SK-N-SH (cell line): ENCODE measurements around the gene AMN1. TPM values are rescaled to one million over a fixed set of nuclear protein-coding genes. Genes with fewer than 3 reads are reported as not detected.
"Not testable (repeated sequence)": the region's sequence is repeated elsewhere in the genome, so short reads cannot be mapped to it uniquely, and the experiment has no call there.

Experiments
- CTCF ChIA-PET: fragments of 300-600, 350-600 bp; formaldehyde crosslinking; extraction: SDS; loops from one replicate; lab custom pipeline; 2021; lab: Yijun Ruan, JAX
- POLR2A ChIA-PET: fragments of 350-600 bp; sonication (Branson Sonifier 250); formaldehyde crosslinking; extraction: SDS; loops from one replicate; lab custom pipeline; 2020; ENCODE audit warnings: antibody characterized with exemption, inconsistent platforms; lab: Yijun Ruan, JAX
- DNase-seq: peaks from one replicate; pipeline ENCODE4 v3.0.0; 2012
- H2AFZ ChIP-seq: fragments of 200-600 bp; sonication (generic); 2 replicates; pipeline ENCODE4 v1.8.1; 2016; ENCODE audit warnings: antibody characterized with exemption, mild to moderate bottlenecking, low read depth
- H3F3A ChIP-seq: fragments of 200-600 bp; sonication (generic); replicated peaks from 2 replicates; pipeline ENCODE3; 2016; ENCODE audit warnings: antibody characterized with exemption, mild to moderate bottlenecking; ENCODE audit not compliant: insufficient read depth
- H3K27ac ChIP-seq, 2 experiments: fragments of 200-500 bp in 1 of 2; fragments of 200-600 bp in 1 of 2; sonication (Bioruptor generic) in 1 of 2; sonication (generic), shearing (Covaris generic) in 1 of 2; 2 replicates each; pipeline versions ENCODE4 v1.5.1 to v1.6.1; 2014 to 2016; ENCODE audit warnings: low read depth in 2 of 2, inconsistent platforms in 1 of 2, low read length in 1 of 2, mild to moderate bottlenecking in 1 of 2, mixed read lengths in 1 of 2
- H3K27me3 ChIP-seq: fragments of 200-600 bp; sonication (generic), shearing (Covaris generic); 2 replicates; pipeline ENCODE4 v1.6.1; 2016; ENCODE audit warnings: mixed run types; ENCODE audit not compliant: insufficient read depth
- H3K36me3 ChIP-seq, 2 experiments: fragments of 200-500 bp in 1 of 2; fragments of 200-600 bp in 1 of 2; sonication (Bioruptor generic) in 1 of 2; sonication (generic) in 1 of 2; replicated peaks in 1 of 2; 2 replicates each; pipeline versions ENCODE3 to v1.5.1; 2014 to 2016; ENCODE audit warnings: low read length in 1 of 2, mild to moderate bottlenecking in 1 of 2; ENCODE audit not compliant: insufficient read depth in 2 of 2, control insufficient read depth in 1 of 2
- H3K4me1 ChIP-seq, 2 experiments: fragments of 200-500 bp in 1 of 2; fragments of 200-600 bp in 1 of 2; sonication (Bioruptor generic) in 1 of 2; sonication (generic), shearing (Covaris generic) in 1 of 2; 2 replicates each; pipeline versions ENCODE4 v1.5.1 to v1.6.1; 2014 to 2016; ENCODE audit warnings: low read depth in 1 of 2, low read length in 1 of 2, mixed run types in 1 of 2; ENCODE audit not compliant: insufficient read depth in 2 of 2, control insufficient read depth in 1 of 2
- H3K4me2 ChIP-seq: fragments of 200-600 bp; sonication (generic), shearing (Covaris generic); 2 replicates; pipeline ENCODE4 v1.6.1; 2017; ENCODE audit warnings: mixed run types
- H3K4me3 ChIP-seq, 2 experiments: fragments of 200-500 bp in 1 of 2; fragments of 200-600 bp in 1 of 2; sonication (Bioruptor generic) in 1 of 2; sonication (generic), shearing (Covaris generic) in 1 of 2; 2 replicates each; pipeline versions ENCODE4 v1.5.1 to v1.8.1; 2014 to 2016; ENCODE audit warnings: low read depth in 2 of 2, inconsistent platforms in 1 of 2, low read length in 1 of 2, mild to moderate bottlenecking in 1 of 2, mixed read lengths in 1 of 2, moderate library complexity in 1 of 2
- H3K79me2 ChIP-seq: fragments of 200-600 bp; sonication (generic); 2 replicates; pipeline ENCODE4 v1.8.1; 2017; ENCODE audit warnings: mild to moderate bottlenecking; ENCODE audit not compliant: insufficient read depth
- H3K9ac ChIP-seq: fragments of 200-600 bp; sonication (generic); 2 replicates; pipeline ENCODE4 v1.6.1; 2017; ENCODE audit warnings: mixed run types
- H3K9me2 ChIP-seq: fragments of 200-600 bp; sonication (generic); 2 replicates; pipeline ENCODE4 v1.6.1; 2017; ENCODE audit warnings: mixed run types
- H3K9me3 ChIP-seq: fragments of 200-600 bp; sonication (generic); 2 replicates; pipeline ENCODE4 v1.6.1; 2017; ENCODE audit warnings: mixed run types, mild to moderate bottlenecking, moderate library complexity
- H4K20me1 ChIP-seq: fragments of 200-600 bp; sonication (generic); 2 replicates; pipeline ENCODE4 v1.6.1; 2017; ENCODE audit warnings: mild to moderate bottlenecking, mixed run types; ENCODE audit not compliant: insufficient read depth
- CTCF ChIP-seq: fragments of 200-600 bp; sonication (generic); IDR thresholded peaks from 2 replicates; pipeline ENCODE4 v1.6.1; 2017; ENCODE audit warnings: antibody characterized with exemption, mild to moderate bottlenecking, moderate library complexity
- GABPA ChIP-seq: IDR thresholded peaks from 2 replicates; pipeline ENCODE4 v1.4.0; 2012; ENCODE audit warnings: low read depth, mild to moderate bottlenecking
- IRF3 ChIP-seq: fragments of 150-350 bp; IDR thresholded peaks from 2 replicates; pipeline ENCODE4 v1.6.1; 2016; ENCODE audit warnings: mild to moderate bottlenecking, low read depth, low read length
- MEF2A ChIP-seq: IDR thresholded peaks from 2 replicates; pipeline ENCODE4 v1.4.0; 2012; ENCODE audit warnings: low read depth, borderline replicate concordance
- NRF1 ChIP-seq: IDR thresholded peaks from 2 replicates; pipeline ENCODE4 v1.6.1; 2012; ENCODE audit warnings: low read depth, mild to moderate bottlenecking, low read length
- RAD21 ChIP-seq: IDR thresholded peaks from 2 replicates; pipeline ENCODE4 v1.6.1; 2012; ENCODE audit warnings: mild to moderate bottlenecking, low read length
- RXRA ChIP-seq: IDR thresholded peaks from 2 replicates; pipeline ENCODE4 v1.4.0; 2012; ENCODE audit warnings: low read depth, mild to moderate bottlenecking, borderline replicate concordance
- TCF12 ChIP-seq: IDR thresholded peaks from 2 replicates; pipeline ENCODE4 v1.4.0; 2012
- TEAD4 ChIP-seq: IDR thresholded peaks from 2 replicates; pipeline ENCODE4 v1.4.0; 2012; ENCODE audit warnings: mild to moderate bottlenecking, borderline replicate concordance; ENCODE audit not compliant: insufficient read depth
- WGBS: methylation state at CpG from one replicate; pipeline ENCODE4 v1.1.6; 2017; ENCODE audit warnings: low lambda C conversion rate; 5-methylcytosine and 5-hydroxymethylcytosine counted together
- polyA plus RNA-seq, 3 experiments: library from polyadenylated mRNA; depleted of rRNA; stranded (reverse); fragments of >200 nt; gene quantifications; 2 replicates each; pipeline ENCODE4 v1.2.3, GENCODE V29; 2012
- TF ChIP-seq, protein P1 (sequence below): fragments of 150-350 bp; IDR thresholded peaks from 2 replicates; pipeline ENCODE4 v1.6.1; 2017; ENCODE audit warnings: antibody characterized with exemption, low read length, low read depth, borderline replicate concordance
- TF ChIP-seq, protein P2 (sequence below): IDR thresholded peaks from 2 replicates; pipeline ENCODE4 v1.6.1; 2012; ENCODE audit warnings: mild to moderate bottlenecking, low read depth, low read length, moderate library complexity

AMN1 gene
- polyA plus RNA-seq, 1 of the 3 experiments (the other 2 are of a cell fraction), result 8.6 TPM

GRCh38 chr12:31745242-31745641 lies 16.4 kb upstream of the AMN1 start:
- no peaks in the 10 kb centered on the region for H3K9me3 ChIP-seq
- no peak for DNase-seq
- no peaks in the 10 kb centered on the region for H3K79me2 ChIP-seq
- H3K4me2 ChIP-seq, result no peak overlapping the region
- H3K9me2 ChIP-seq, result no peaks in the 10 kb centered on the region
- WGBS, result 95% methylated on average over 2 of the region's 2 CpGs
- peaks cover 0 to 16% of the 10 kb centered on the region in 2 experiments; a peak in 1 of 4 replicates for H3K4me1 ChIP-seq
- CTCF ChIA-PET, result no interaction called here
- no peaks in the 10 kb centered on the region for H3K36me3 ChIP-seq
- POLR2A ChIA-PET, result no interaction called here
- TF ChIP-seq RXRA (no peak), IRF3 (no peak), TEAD4 (no peak), NRF1 (no peak), CTCF (no peak), MEF2A (no peak), RAD21 (no peak), TCF12 (no peak), GABPA (no peak)
- TF ChIP-seq, protein P1, sequence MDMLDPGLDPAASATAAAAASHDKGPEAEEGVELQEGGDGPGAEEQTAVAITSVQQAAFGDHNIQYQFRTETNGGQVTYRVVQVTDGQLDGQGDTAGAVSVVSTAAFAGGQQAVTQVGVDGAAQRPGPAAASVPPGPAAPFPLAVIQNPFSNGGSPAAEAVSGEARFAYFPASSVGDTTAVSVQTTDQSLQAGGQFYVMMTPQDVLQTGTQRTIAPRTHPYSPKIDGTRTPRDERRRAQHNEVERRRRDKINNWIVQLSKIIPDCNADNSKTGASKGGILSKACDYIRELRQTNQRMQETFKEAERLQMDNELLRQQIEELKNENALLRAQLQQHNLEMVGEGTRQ, result no peak
- TF ChIP-seq, protein P2, sequence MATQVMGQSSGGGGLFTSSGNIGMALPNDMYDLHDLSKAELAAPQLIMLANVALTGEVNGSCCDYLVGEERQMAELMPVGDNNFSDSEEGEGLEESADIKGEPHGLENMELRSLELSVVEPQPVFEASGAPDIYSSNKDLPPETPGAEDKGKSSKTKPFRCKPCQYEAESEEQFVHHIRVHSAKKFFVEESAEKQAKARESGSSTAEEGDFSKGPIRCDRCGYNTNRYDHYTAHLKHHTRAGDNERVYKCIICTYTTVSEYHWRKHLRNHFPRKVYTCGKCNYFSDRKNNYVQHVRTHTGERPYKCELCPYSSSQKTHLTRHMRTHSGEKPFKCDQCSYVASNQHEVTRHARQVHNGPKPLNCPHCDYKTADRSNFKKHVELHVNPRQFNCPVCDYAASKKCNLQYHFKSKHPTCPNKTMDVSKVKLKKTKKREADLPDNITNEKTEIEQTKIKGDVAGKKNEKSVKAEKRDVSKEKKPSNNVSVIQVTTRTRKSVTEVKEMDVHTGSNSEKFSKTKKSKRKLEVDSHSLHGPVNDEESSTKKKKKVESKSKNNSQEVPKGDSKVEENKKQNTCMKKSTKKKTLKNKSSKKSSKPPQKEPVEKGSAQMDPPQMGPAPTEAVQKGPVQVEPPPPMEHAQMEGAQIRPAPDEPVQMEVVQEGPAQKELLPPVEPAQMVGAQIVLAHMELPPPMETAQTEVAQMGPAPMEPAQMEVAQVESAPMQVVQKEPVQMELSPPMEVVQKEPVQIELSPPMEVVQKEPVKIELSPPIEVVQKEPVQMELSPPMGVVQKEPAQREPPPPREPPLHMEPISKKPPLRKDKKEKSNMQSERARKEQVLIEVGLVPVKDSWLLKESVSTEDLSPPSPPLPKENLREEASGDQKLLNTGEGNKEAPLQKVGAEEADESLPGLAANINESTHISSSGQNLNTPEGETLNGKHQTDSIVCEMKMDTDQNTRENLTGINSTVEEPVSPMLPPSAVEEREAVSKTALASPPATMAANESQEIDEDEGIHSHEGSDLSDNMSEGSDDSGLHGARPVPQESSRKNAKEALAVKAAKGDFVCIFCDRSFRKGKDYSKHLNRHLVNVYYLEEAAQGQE, result no peak
- no peak overlapping the region for H3K27ac ChIP-seq
- no peak overlapping the region for H3K4me3 ChIP-seq
- no peak overlapping the region for H2AFZ ChIP-seq
- no peaks in the 10 kb centered on the region for H3F3A ChIP-seq
- H3K9ac ChIP-seq, result no peak overlapping the region
- no peaks in the 10 kb centered on the region for H4K20me1 ChIP-seq
- no peaks in the 10 kb centered on the region for H3K27me3 ChIP-seq

DNA sequence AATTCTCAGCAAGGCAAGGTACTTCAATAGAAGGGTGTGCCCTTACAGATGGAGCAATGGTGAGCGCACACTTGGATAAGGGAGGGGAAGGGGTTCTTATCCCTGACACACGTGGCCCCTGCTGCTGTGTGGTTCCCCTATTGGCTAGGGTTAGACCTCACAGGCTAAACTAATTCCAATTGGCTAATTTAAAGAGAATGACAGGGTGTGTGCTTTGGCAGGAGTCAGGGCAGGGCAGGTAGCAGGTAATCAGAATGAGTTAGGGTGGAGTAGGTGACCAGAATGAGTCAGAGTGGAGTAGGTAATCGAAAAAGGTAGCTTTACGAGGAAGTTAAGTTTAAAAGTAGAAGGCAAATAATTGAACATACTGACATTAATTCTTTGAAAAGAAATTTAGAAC lies 15.5 kb upstream of the AMN1 start:
- H4K20me1 ChIP-seq, DNase-seq, H3K27me3 ChIP-seq, H3K9me2 ChIP-seq, H3K9ac ChIP-seq, CTCF ChIA-PET, H3F3A ChIP-seq, H2AFZ ChIP-seq, H3K79me2 ChIP-seq, H3K27ac ChIP-seq, POLR2A ChIA-PET, H3K36me3 ChIP-seq, H3K4me3 ChIP-seq, H3K4me2 ChIP-seq, H3K9me3 ChIP-seq: not testable (repeated sequence)
- H3K4me1 ChIP-seq, result peaks cover 0 to 16% of the 10 kb centered on the region in 2 experiments; a peak in 1 of 4 replicates
- 81% methylated on average over 4 of the region's 4 CpGs for WGBS
